ENCODE measurements around the gene AGO4.

GRCh38 chr1:35810096-35810881 lies 2.5 kb downstream of the AGO4 start:
- TF ChIP-seq CTCF (IDR thresholded peaks at IDR 0.05) (no peak), POLR2A (IDR thresholded peaks at IDR 0.05) (no peak)
